Fibroblast of lung (primary cell): ENCODE data around the gene SYNE1. TPM values are rescaled to one million over a fixed set of nuclear protein-coding genes. Genes with fewer than 3 reads are reported as not detected.
A peak's percentile ranks its signal among the peaks of the same experiment; 100 is the strongest.

Experiments
- DNase-seq, 2 donors: peaks; one replicate each; pipeline versions ENCODE4 v3.0.0 to v3.0.0-alpha.2; 2010; ENCODE audit warnings: low read depth in 2 of 2
- H2AFZ ChIP-seq: 2 replicates; pipeline ENCODE4 v1.5.1; 2012; ENCODE audit warnings: low read length, control low read depth, inconsistent platforms
- H3K27ac ChIP-seq: 2 replicates; pipeline ENCODE4 v1.5.1; 2011; ENCODE audit warnings: low read length, control low read depth; ENCODE audit not compliant: insufficient read depth
- H3K27me3 ChIP-seq: 2 replicates; pipeline ENCODE4 v1.5.1; 2011; ENCODE audit warnings: mild to moderate bottlenecking, low read length; ENCODE audit not compliant: control insufficient read depth, insufficient read depth
- H3K36me3 ChIP-seq: 2 replicates; pipeline ENCODE4 v1.5.1; 2011; ENCODE audit warnings: low read length; ENCODE audit not compliant: control insufficient read depth, insufficient read depth
- H3K4me1 ChIP-seq: 2 replicates; pipeline ENCODE4 v1.5.1; 2011; ENCODE audit warnings: low read length; ENCODE audit not compliant: control insufficient read depth, insufficient read depth; ENCODE audit errors: extremely low read depth
- H3K4me2 ChIP-seq: 2 replicates; pipeline ENCODE4 v1.5.1; 2011; ENCODE audit warnings: low read length, control low read depth; ENCODE audit not compliant: insufficient read depth; ENCODE audit errors: extremely low read depth
- H3K4me3 ChIP-seq, 4 experiments: fragments of 200-600 bp in 1 of 4; sonication (generic) in 1 of 4; replicated peaks in 1 of 4; 2 replicates each; pipeline ENCODE4 v1.5.1; 2011 to 2016; ENCODE audit warnings: low read length in 4 of 4, low read depth in 3 of 4, mild to moderate bottlenecking in 3 of 4, control low read depth in 2 of 4, inconsistent platforms in 1 of 4, mixed read lengths in 1 of 4; ENCODE audit not compliant: insufficient read depth in 1 of 4; ENCODE audit errors: control extremely low read depth in 1 of 4
- H3K79me2 ChIP-seq: 2 replicates; pipeline ENCODE4 v1.5.1; 2012; ENCODE audit warnings: mild to moderate bottlenecking, low read length, inconsistent platforms; ENCODE audit not compliant: control insufficient read depth, insufficient read depth
- H3K9ac ChIP-seq: 2 replicates; pipeline ENCODE4 v1.5.1; 2011; ENCODE audit warnings: mild to moderate bottlenecking, low read length, control low read depth; ENCODE audit not compliant: insufficient read depth
- H3K9me3 ChIP-seq: 2 replicates; pipeline ENCODE4 v1.5.1; 2012; ENCODE audit warnings: low read depth, low read length; ENCODE audit not compliant: control insufficient read depth, insufficient read depth
- H4K20me1 ChIP-seq: 2 replicates; pipeline ENCODE4 v1.5.1; 2011; ENCODE audit warnings: low read length; ENCODE audit not compliant: control insufficient read depth, insufficient read depth; ENCODE audit errors: extremely low read depth
- CTCF ChIP-seq, 2 donors: IDR thresholded peaks in 1 of 2; conservative IDR thresholded peaks in 1 of 2; 1 replicate in 1 of 2; 2 replicates in 1 of 2; pipeline ENCODE4 v1.5.1; 2011 to 2012; ENCODE audit warnings: low read length in 2 of 2, control low read depth in 1 of 2, inconsistent platforms in 1 of 2, low read depth in 1 of 2, mild to moderate bottlenecking in 1 of 2
- EZH2 ChIP-seq: IDR thresholded peaks from 2 replicates; pipeline ENCODE4 v1.5.1; 2012; ENCODE audit warnings: low read length, control low read depth, mild to moderate bottlenecking; ENCODE audit errors: missing control alignments
- polyA plus RNA-seq, 2 donors: library from polyadenylated mRNA; depleted of rRNA in 1 of 2; stranded (reverse) in 1 of 2; unstranded in 1 of 2; fragments of >200 nt; gene quantifications; 2 replicates each; pipeline ENCODE4 v1.2.1, GENCODE V29; 2011 to 2012; ENCODE audit warnings: missing spikeins in 1 of 2
- total RNA-seq: library from RNA; depleted of rRNA; stranded (reverse); fragments of >200 nt; gene quantifications from 2 replicates; pipeline ENCODE4 v1.2.1, GENCODE V29; 2014

The SYNE1 gene
- total and polyA plus RNA-seq, 2 donors (not counting 1 experiment from before 2014, with no cell fraction given), result 21.7 to 219 TPM

- H3K4me2 ChIP-seq, result peak overlapping the region; percentile 29
- no peak overlapping the region for H3K27ac ChIP-seq
- H2AFZ ChIP-seq, result no peak overlapping the region
These were observed 61.5 kb downstream of the SYNE1 start for GRCh38 chr6:152575621-152576150.

GRCh38 chr6:152575161-152575560 is 62.0 kb downstream of the SYNE1 start:
- H4K20me1 ChIP-seq, result no peaks in the 10 kb centered on the region
- peaks cover 2% of the 10 kb centered on the region for H3K4me1 ChIP-seq
- H3K9ac ChIP-seq, result no peak overlapping the region
- TF ChIP-seq CTCF (conservative IDR thresholded peaks at IDR 0.05 in 1 of 2, IDR thresholded peaks at IDR 0.05 in 1 of 2; ENCODE audit: low read depth in 1 of 2, low read length in 2 of 2), result no peak
- TF ChIP-seq EZH2, result no peak
- no peaks in the 10 kb centered on the region for H3K27me3 ChIP-seq
- no peaks in the 10 kb centered on the region for H3K79me2 ChIP-seq
- no peaks in the 10 kb centered on the region for H3K9me3 ChIP-seq
- DNase-seq, result no peak
- no peak overlapping the region for H3K4me3 ChIP-seq
- H3K4me2 ChIP-seq, result peak overlapping the region; percentile 29
- H3K27ac ChIP-seq, result no peak overlapping the region
- no peaks in the 10 kb centered on the region for H3K36me3 ChIP-seq
- no peak overlapping the region for H2AFZ ChIP-seq

More at GRCh38 chr6:152575621-152576150, 61.5 kb downstream of the SYNE1 start:
- no peaks in the 10 kb centered on the region for H3K79me2 ChIP-seq
- no peak overlapping the region for H3K9ac ChIP-seq
- H3K36me3 ChIP-seq, result no peaks in the 10 kb centered on the region
- peak; percentile 58 to 69 for DNase-seq
- no peaks in the 10 kb centered on the region for H4K20me1 ChIP-seq
- TF ChIP-seq CTCF (conservative IDR thresholded peaks at IDR 0.05 in 1 of 2, IDR thresholded peaks at IDR 0.05 in 1 of 2; ENCODE audit: low read depth in 1 of 2, low read length in 2 of 2) (no peak), EZH2 (no peak)
- H3K4me3 ChIP-seq, result no peak overlapping the region
- H3K9me3 ChIP-seq, result no peaks in the 10 kb centered on the region
- peaks cover 2% of the 10 kb centered on the region for H3K4me1 ChIP-seq
- no peaks in the 10 kb centered on the region for H3K27me3 ChIP-seq

GRCh38 chr6:152573762-152574161 is 63.4 kb downstream of the SYNE1 start:
- no peak overlapping the region for H3K9ac ChIP-seq
- H4K20me1 ChIP-seq, result no peaks in the 10 kb centered on the region
- no peaks in the 10 kb centered on the region for H3K79me2 ChIP-seq
- H3K27ac ChIP-seq, result no peak overlapping the region
- H3K36me3 ChIP-seq, result no peaks in the 10 kb centered on the region
- H3K27me3 ChIP-seq, result no peaks in the 10 kb centered on the region
- no peak overlapping the region for H2AFZ ChIP-seq
- H3K9me3 ChIP-seq, result no peaks in the 10 kb centered on the region
- H3K4me1 ChIP-seq, result peaks cover 2% of the 10 kb centered on the region
- no peak for DNase-seq
- no peak overlapping the region for H3K4me3 ChIP-seq
- no peak for TF ChIP-seq EZH2
- no peak for TF ChIP-seq CTCF (conservative IDR thresholded peaks at IDR 0.05 in 1 of 2, IDR thresholded peaks at IDR 0.05 in 1 of 2; ENCODE audit: low read depth in 1 of 2, low read length in 2 of 2)
- H3K4me2 ChIP-seq, result no peak overlapping the region
